ENCODE results near the gene AHCYL2. TPM values are rescaled to one million over a fixed set of nuclear protein-coding genes. Genes with fewer than 3 reads are reported as not detected.
"Not testable (repeated sequence)": the region's sequence is repeated elsewhere in the genome, so short reads cannot be mapped to it uniquely, and the experiment has no call there.

AHCYL2 gene
- total RNA-seq, 1 experiment from 2014 or later = 20.2 TPM

GRCh38 chr7:129470411-129470810 is 245.6 kb downstream of the AHCYL2 start:
- no peaks in the 10 kb centered on the region for H3K9me3 ChIP-seq (ENCODE audit: control insufficient read depth, insufficient read depth, low read depth, low read length)
- ATAC-seq = no peak
- ChIA-PET POLR2A (no interaction called here), CTCF (interaction anchor here (0.6 to 0.9 kb wide), 2 partner anchors 103 to 567 kb away, joined by 3 to 4 read pairs; no protein-coding TSS in a partner anchor)
- H3K36me3 ChIP-seq (ENCODE audit: control insufficient read depth, insufficient read depth, low read length) = no peaks in the 10 kb centered on the region; the same call in 1 of the 2 replicates
- no peaks in the 10 kb centered on the region for H3K4me1 ChIP-seq (ENCODE audit: control insufficient read depth, insufficient read depth, low read length)
- BruUV-seq (replicated peaks) = no TSS peak
- TF ChIP-seq REST (IDR thresholded peaks at IDR 0.05; ENCODE audit: insufficient read depth in 1 of 2, low read depth in 2 of 2, low read length in 1 of 2) = no peak
- TF ChIP-seq POLR2AphosphoS5 (IDR thresholded peaks at IDR 0.05; ENCODE audit: low read depth, low read length) = no peak
- no peak for TF ChIP-seq TCF7L2 (IDR thresholded peaks at IDR 0.05; ENCODE audit: low read depth, low read length)
- TF ChIP-seq CTCF (IDR thresholded peaks at IDR 0.05) = no peak
- no peak for TF ChIP-seq SIN3A (IDR thresholded peaks at IDR 0.05; ENCODE audit: borderline replicate concordance, insufficient read depth, low read depth, low read length)
- H3K27me3 ChIP-seq (ENCODE audit: control insufficient read depth, insufficient read depth, low read length) = no peaks in the 10 kb centered on the region
- no peak for DNase-seq (ENCODE audit: low read depth, low spot score)
- no peak overlapping the region for H3K4me3 ChIP-seq (ENCODE audit: low read depth in 2 of 2, low read length in 2 of 2)
- intact Hi-C loops (cut with micrococcal nuclease; ENCODE audit: unreplicated experiment) (no loop called here), in situ Hi-C loops (cut with HindIII; ENCODE audit: low pct_unique_long_range_greater_than_20kb, low sequenced_read_pairs) (no loop called here)
- no peak overlapping the region for H3K27ac ChIP-seq (ENCODE audit: low read length)

- no peaks in the 10 kb centered on the region; the same call in 1 of the 2 replicates for H3K36me3 ChIP-seq (ENCODE audit: control insufficient read depth, insufficient read depth, low read length)
- CTCF ChIA-PET = interaction anchor here (0.7 to 2.5 kb wide), 4 partner anchors 103 to 253 kb away, joined by 5 to 11 read pairs (median 8); no protein-coding TSS in a partner anchor
- in situ Hi-C loops (cut with HindIII; ENCODE audit: low pct_unique_long_range_greater_than_20kb, low sequenced_read_pairs) = no loop called here
Measured at GRCh38 chr7:129471402-129471827, 246.6 kb downstream of the AHCYL2 start.

GRCh38 chr7:129475931-129476330 is 251.1 kb downstream of the AHCYL2 start:
- POLR2A ChIA-PET; H3K36me3 ChIP-seq (ENCODE audit: control insufficient read depth, insufficient read depth, low read length); in situ Hi-C loops (cut with HindIII; ENCODE audit: low pct_unique_long_range_greater_than_20kb, low sequenced_read_pairs); H3K27ac ChIP-seq (ENCODE audit: low read length); CTCF ChIA-PET; intact Hi-C loops (cut with micrococcal nuclease; ENCODE audit: unreplicated experiment); BruUV-seq (replicated peaks); H3K4me1 ChIP-seq (ENCODE audit: control insufficient read depth, insufficient read depth, low read length); H3K4me3 ChIP-seq (ENCODE audit: low read depth in 2 of 2, low read length in 2 of 2); H3K27me3 ChIP-seq (ENCODE audit: control insufficient read depth, insufficient read depth, low read length); ATAC-seq; H3K9me3 ChIP-seq (ENCODE audit: control insufficient read depth, insufficient read depth, low read depth, low read length); DNase-seq (ENCODE audit: low read depth, low spot score): not testable (repeated sequence)

More at GRCh38 chr7:129471402-129471827, 246.6 kb downstream of the AHCYL2 start:
- no peak overlapping the region for H3K4me3 ChIP-seq (ENCODE audit: low read depth in 2 of 2, low read length in 2 of 2)
- no peak overlapping the region for H3K27ac ChIP-seq (ENCODE audit: low read length)
- no peaks in the 10 kb centered on the region for H3K4me1 ChIP-seq (ENCODE audit: control insufficient read depth, insufficient read depth, low read length)
- POLR2A ChIA-PET = no interaction called here
- no peaks in the 10 kb centered on the region for H3K9me3 ChIP-seq (ENCODE audit: control insufficient read depth, insufficient read depth, low read depth, low read length)
- BruUV-seq (replicated peaks) = no TSS peak
- ATAC-seq = 0 out of 2 replicates have a peak, but pooled peaks have one; percentile 45
- intact Hi-C loops (cut with micrococcal nuclease; ENCODE audit: unreplicated experiment) = loop anchor here (1.0 kb wide), 1 partner anchor 104 kb away; no protein-coding TSS in a partner anchor
- H3K27me3 ChIP-seq (ENCODE audit: control insufficient read depth, insufficient read depth, low read length) = no peaks in the 10 kb centered on the region
- no peak for TF ChIP-seq CTCF (IDR thresholded peaks at IDR 0.05)
- TF ChIP-seq POLR2AphosphoS5 (IDR thresholded peaks at IDR 0.05; ENCODE audit: low read depth, low read length) = no peak
- no peak for TF ChIP-seq SIN3A (IDR thresholded peaks at IDR 0.05; ENCODE audit: borderline replicate concordance, insufficient read depth, low read depth, low read length)
- TF ChIP-seq TCF7L2 (IDR thresholded peaks at IDR 0.05; ENCODE audit: low read depth, low read length) = no peak
- peak; percentile 50 for DNase-seq (ENCODE audit: low read depth, low spot score)

GRCh38 chr7:129476398-129476797 is 251.6 kb downstream of the AHCYL2 start:
- H3K27ac ChIP-seq (ENCODE audit: low read length); intact Hi-C loops (cut with micrococcal nuclease; ENCODE audit: unreplicated experiment); in situ Hi-C loops (cut with HindIII; ENCODE audit: low pct_unique_long_range_greater_than_20kb, low sequenced_read_pairs); H3K4me1 ChIP-seq (ENCODE audit: control insufficient read depth, insufficient read depth, low read length); DNase-seq (ENCODE audit: low read depth, low spot score); BruUV-seq (replicated peaks); H3K36me3 ChIP-seq (ENCODE audit: control insufficient read depth, insufficient read depth, low read length); H3K4me3 ChIP-seq (ENCODE audit: low read depth in 2 of 2, low read length in 2 of 2); H3K9me3 ChIP-seq (ENCODE audit: control insufficient read depth, insufficient read depth, low read depth, low read length); POLR2A ChIA-PET; H3K27me3 ChIP-seq (ENCODE audit: control insufficient read depth, insufficient read depth, low read length); ATAC-seq: not testable (repeated sequence)
- CTCF ChIA-PET = interaction anchor here (0.7 kb wide), 1 partner anchor 453 kb away, joined by 3 read pairs; no protein-coding TSS in a partner anchor
